HG02623 (cell line): ENCODE measurements around the gene WDR37.

ENCODE experiments used
- ATAC-seq: cut with Tn5 transposase; IDR thresholded peaks from one replicate; pipeline ENCODE4 v1.9.1; 2021; ENCODE audit warnings: moderate library complexity; ENCODE audit not compliant: unreplicated experiment

WDR37 gene

DNA sequence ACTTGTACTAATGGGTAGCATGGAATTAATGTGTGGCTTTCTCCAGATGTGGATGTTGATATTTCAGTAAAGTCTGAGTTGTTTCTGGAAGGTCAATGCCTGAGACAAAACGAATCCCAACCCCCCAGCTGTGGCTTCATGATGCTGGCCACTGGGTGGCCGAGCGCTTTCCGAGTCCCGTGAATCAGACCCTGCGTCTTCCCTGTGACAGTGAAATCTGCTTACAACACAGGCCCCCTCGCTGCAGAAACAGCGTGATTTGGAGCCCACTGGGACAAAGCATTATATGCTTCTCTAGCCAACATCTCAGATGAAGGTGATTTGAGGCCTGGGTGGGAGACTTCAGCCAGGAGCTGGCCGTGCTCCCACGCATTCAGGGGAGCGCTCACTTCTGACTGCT is 124.7 kb downstream of the WDR37 start:
- no peak for ATAC-seq
